ENCODE data around the gene DSC2. TPM values are rescaled to one million over a fixed set of nuclear protein-coding genes. Genes with fewer than 3 reads are reported as not detected.
"Not testable (repeated sequence)": the region's sequence is repeated elsewhere in the genome, so short reads cannot be mapped to it uniquely, and the experiment has no call there.

Gene DSC2
- total and polyA plus RNA-seq, 12 donors: 5.1 to 31.4 (median 26.0) TPM

GRCh38 chr18:31125878-31126277 is 23.7 kb upstream of the DSC2 start:
- Histone ChIP-seq H3K9me3 (peaks cover 0 to 7% (median 0%) of the 10 kb centered on the region in 11 donors), H3K27me3 (no peaks in the 10 kb centered on the region), H3K4me1 (no peaks in the 10 kb centered on the region), H3K36me3 (no peaks in the 10 kb centered on the region), H3K4me3 (no peak overlapping the region), H3K27ac (no peak overlapping the region)
- DNase-seq: no peak
- intact Hi-C loops (cut with DNase I): no loop called here
- WGBS, 2 donors: 85 to 86% methylated on average over 1 of the region's 1 CpG
- TF ChIP-seq CTCF (IDR thresholded peaks at IDR 0.05): no peak
- no peak for ATAC-seq

- H3K27ac ChIP-seq; ATAC-seq; intact Hi-C loops (cut with DNase I); H3K4me3 ChIP-seq; DNase-seq; H3K36me3 ChIP-seq; H3K4me1 ChIP-seq; H3K9me3 ChIP-seq; H3K27me3 ChIP-seq: not testable (repeated sequence)
- WGBS, 2 donors: 88 to 93% methylated on average over 2 of the region's 2 CpGs
Measured at GRCh38 chr18:31123125-31123524, 20.9 kb upstream of the DSC2 start.

GRCh38 chr18:31120594-31120993 is 18.4 kb upstream of the DSC2 start:
- no peak overlapping the region for H3K4me3 ChIP-seq
- no peak for DNase-seq
- H3K27me3 ChIP-seq: no peaks in the 10 kb centered on the region
- no peak overlapping the region for H3K27ac ChIP-seq
- no peak for ATAC-seq
- 69 to 83% methylated on average over 2 of the region's 2 CpGs for WGBS, 2 donors
- no peak for TF ChIP-seq CTCF (IDR thresholded peaks at IDR 0.05)
- no peaks in the 10 kb centered on the region for H3K4me1 ChIP-seq
- no peaks in the 10 kb centered on the region for H3K36me3 ChIP-seq
- intact Hi-C loops (cut with DNase I): no loop called here
- no peaks in the 10 kb centered on the region for H3K9me3 ChIP-seq

GRCh38 chr18:31116853-31117595 is 14.8 kb upstream of the DSC2 start:
- no peaks in the 10 kb centered on the region for H3K27me3 ChIP-seq
- H3K9me3 ChIP-seq: no peaks in the 10 kb centered on the region
- WGBS, 2 donors: 75 to 79% methylated on average over 2 of the region's 2 CpGs
- DNase-seq (no peak), ATAC-seq (no peak)
- intact Hi-C loops (cut with DNase I): loop anchor here in 1 of 10 donors (5.0 to 10.0 kb wide), 2 partner anchors 48 to 210 kb away; partner anchors contain the start of gene DSC1
- no peak for TF ChIP-seq CTCF (IDR thresholded peaks at IDR 0.05)
- H3K36me3 ChIP-seq: no peaks in the 10 kb centered on the region
- no peak overlapping the region for H3K4me3 ChIP-seq
- H3K4me1 ChIP-seq: no peaks in the 10 kb centered on the region
- no peak overlapping the region for H3K27ac ChIP-seq

- intact Hi-C loops (cut with DNase I): loop anchor here in 1 of 10 donors (10.0 kb wide), 1 partner anchor 52 kb away; the partner anchor contains the start of gene DSC1
- TF ChIP-seq CTCF (IDR thresholded peaks at IDR 0.05): no peak
- no peak for DNase-seq
- H3K27ac ChIP-seq: no peak overlapping the region
- H3K27me3 ChIP-seq: no peaks in the 10 kb centered on the region
- H3K9me3 ChIP-seq: no peaks in the 10 kb centered on the region
- H3K36me3 ChIP-seq: no peaks in the 10 kb centered on the region
- no peak overlapping the region for H3K4me3 ChIP-seq
- 83 to 90% methylated on average over 2 of the region's 2 CpGs for WGBS, 2 donors
- no peaks in the 10 kb centered on the region for H3K4me1 ChIP-seq
- ATAC-seq: no peak
Measured at GRCh38 chr18:31112804-31113203, 10.6 kb upstream of the DSC2 start.
